Spleen (tissue), 11 donors: Measurements from ENCODE around the gene OTUD1. TPM values are rescaled to one million over a fixed set of nuclear protein-coding genes. Genes with fewer than 3 reads are reported as not detected.

Source experiments
- DNase-seq: peaks from one replicate; pipeline ENCODE4 v3.0.0-alpha.2; 2020
- H3K27ac ChIP-seq, 8 donors: fragments of 200-600 bp; sonication (generic) in 7 of 8; 1 replicate in 4 of 8; 2 replicates in 4 of 8; pipeline versions ENCODE4 v1.5.0 to v1.8.0; 2016 to 2021; ENCODE audit warnings: inconsistent platforms in 4 of 8, mild to moderate bottlenecking in 4 of 8, moderate library complexity in 1 of 8
- H3K27me3 ChIP-seq, 7 donors: fragments of 200-600 bp; sonication (generic) in 6 of 7; replicated peaks in 1 of 7; 1 replicate in 4 of 7; 2 replicates in 3 of 7; pipeline versions ENCODE4 v1.5.0 to v1.8.0; 2016 to 2021; ENCODE audit warnings: inconsistent platforms in 3 of 7, mild to moderate bottlenecking in 1 of 7
- H3K36me3 ChIP-seq, 6 donors: fragments of 200-600 bp; sonication (generic) in 5 of 6; 1 replicate in 4 of 6; 2 replicates in 2 of 6; pipeline versions ENCODE4 v1.5.0 to v1.8.0; 2016 to 2021; ENCODE audit warnings: inconsistent platforms in 2 of 6
- H3K4me1 ChIP-seq, 6 donors: fragments of 200-600 bp; sonication (generic) in 5 of 6; 1 replicate in 3 of 6; 2 replicates in 3 of 6; pipeline versions ENCODE4 v1.5.0 to v1.8.0; 2016 to 2021; ENCODE audit warnings: inconsistent platforms in 3 of 6
- H3K4me3 ChIP-seq, 8 donors: fragments of 200-600 bp; sonication (generic) in 7 of 8; 1 replicate in 4 of 8; 2 replicates in 4 of 8; pipeline versions ENCODE4 v1.5.0 to v1.8.0; 2016 to 2021; ENCODE audit warnings: inconsistent platforms in 4 of 8, mild to moderate bottlenecking in 4 of 8, moderate library complexity in 2 of 8
- H3K9me3 ChIP-seq, 8 donors: fragments of 200-600 bp; sonication (generic) in 7 of 8; 1 replicate in 4 of 8; 2 replicates in 4 of 8; pipeline versions ENCODE4 v1.5.0 to v1.8.0; 2016 to 2021; ENCODE audit warnings: inconsistent platforms in 4 of 8
- CTCF ChIP-seq, 11 experiments: fragments of 200-600 bp in 7 of 11; fragments of 450-650 bp in 4 of 11; sonication (generic) in 4 of 11; IDR thresholded peaks in 8 of 11; conservative IDR thresholded peaks in 3 of 11; 1 replicate in 7 of 11; 2 replicates in 4 of 11; pipeline versions ENCODE4 v1.4.0 to v1.8.0; 2016 to 2021; ENCODE audit warnings: antibody characterized with exemption in 11 of 11, inconsistent platforms in 4 of 11, mild to moderate bottlenecking in 1 of 11
- POLR2A ChIP-seq, 3 donors: fragments of 450-650 bp; IDR thresholded peaks; one replicate each; pipeline ENCODE4 v1.5.1; 2017; ENCODE audit warnings: antibody characterized with exemption in 3 of 3, mild to moderate bottlenecking in 1 of 3
- POLR2AphosphoS5 ChIP-seq, 3 donors: sonication (generic); formaldehyde crosslinking; IDR thresholded peaks; one replicate each; pipeline ENCODE4 v1.5.1; 2017; ENCODE audit warnings: antibody characterized with exemption in 3 of 3
- WGBS, 5 donors: extraction: QIAGEN DNeasy Blood & Tissue Kit in 3 of 5; methylation state at CpG; one replicate each; pipeline versions ENCODE4 v1.1.5 to v1.1.7; 2013 to 2018; 5-methylcytosine and 5-hydroxymethylcytosine counted together
- intact Hi-C: fragments of 100-400 bp; cut with DNase I; formaldehyde crosslinking; loops from one replicate; pipeline ENCODE4 v1.15.0; 2023; ENCODE audit warnings: low total_unique reads
- polyA plus RNA-seq, 3 donors: library from polyadenylated mRNA; stranded (reverse); fragments of 200-250 nt; gene quantifications; one replicate each; pipeline ENCODE4 v1.2.1, GENCODE V29; 2013
- total RNA-seq, 7 donors: library from RNA; depleted of rRNA in 3 of 7; stranded (reverse); fragments of >200 nt in 3 of 7; fragmentation: NEBNext Ultra II Directional in 4 of 7; extraction: Animal tissue kit (Norgen Biotek cat#: 25700) in 4 of 7; gene quantifications; one replicate each; pipeline versions ENCODE4 v1.1.0 to v1.2.1, GENCODE V29; 2016 to 2021
- donor health status: healthy with polysubstance abuse.
- donor health status: DM: no; HTN: no; CAD: no; lungs with moderate emphysema.
- donor health status: DM: no; HTN: no; CAD: no.
- donor health status: Bipolar disorder and iron deficiency.
- donor health status: healthy.
- donor health status: DM: no; HTN: no; CAD: no.
- donor health status: DM: yes; HTN: yes; CAD: no.

OTUD1 gene
- total and polyA plus RNA-seq, 10 donors: 11.7 to 34.4 (median 27.2) TPM

- TF ChIP-seq CTCF (IDR thresholded peaks at IDR 0.05 in 8 of 11, conservative IDR thresholded peaks at IDR 0.05 in 3 of 11) (no peak), POLR2A (IDR thresholded peaks at IDR 0.05) (no peak), POLR2AphosphoS5 (IDR thresholded peaks at IDR 0.05) (no peak)
- peaks cover 0 to 5% (median under 1%) of the 10 kb centered on the region in 6 donors for H3K36me3 ChIP-seq
- intact Hi-C loops: no loop called here
- no peaks in the 10 kb centered on the region for H3K27me3 ChIP-seq
- DNase-seq: peak; percentile 83
- no peaks in the 10 kb centered on the region for H3K9me3 ChIP-seq
- H3K4me3 ChIP-seq: peak overlapping the region; percentile 32 to 88 (median 68)
- H3K4me1 ChIP-seq: peaks cover 18 to 69% (median 35%) of the 10 kb centered on the region in 6 donors
- peak overlapping the region; percentile 74 to 99 (median 99) for H3K27ac ChIP-seq
- 93 to 96% (median 94%) methylated on average over 20 of the region's 20 CpGs for whole genome bisulfite sequencing, 5 donors
These were observed 820 bp upstream of the OTUD1 start for GRCh38 chr10:23437963-23438546.

DNA sequence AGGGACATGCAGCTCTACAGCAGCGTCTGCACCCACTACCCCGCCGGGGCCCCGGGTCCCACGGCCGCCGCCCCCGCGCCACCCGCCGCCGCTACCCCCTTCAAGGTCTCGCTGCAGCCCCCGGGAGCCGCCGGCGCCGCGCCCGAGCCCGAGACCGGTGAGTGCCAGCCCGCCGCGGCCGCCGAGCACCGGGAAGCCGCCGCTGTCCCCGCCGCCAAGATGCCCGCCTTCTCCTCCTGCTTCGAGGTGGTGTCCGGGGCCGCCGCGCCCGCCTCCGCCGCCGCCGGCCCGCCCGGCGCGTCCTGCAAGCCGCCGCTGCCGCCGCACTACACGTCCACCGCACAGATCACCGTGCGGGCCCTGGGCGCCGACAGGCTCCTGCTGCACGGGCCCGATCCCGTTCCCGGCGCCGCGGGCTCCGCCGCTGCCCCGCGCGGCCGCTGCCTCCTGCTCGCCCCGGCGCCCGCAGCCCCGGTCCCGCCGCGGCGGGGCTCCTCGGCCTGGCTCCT, 631 bp downstream of the OTUD1 start:
- peak overlapping the region; percentile 63 to 88 (median 70) for H3K4me3 ChIP-seq
- 0 to 1% (median 0%) methylated on average over 45 to 80 of the region's 80 CpGs for WGBS, 5 donors
- TF ChIP-seq POLR2A (IDR thresholded peaks at IDR 0.05): no peak
- no peak for TF ChIP-seq CTCF (IDR thresholded peaks at IDR 0.05 in 8 of 11, conservative IDR thresholded peaks at IDR 0.05 in 3 of 11)
- no peak for TF ChIP-seq POLR2AphosphoS5 (IDR thresholded peaks at IDR 0.05)
- no peaks in the 10 kb centered on the region for H3K27me3 ChIP-seq
- intact Hi-C loops: no loop called here
- DNase-seq: no peak
- H3K27ac ChIP-seq: peak overlapping the region; percentile 93 to 99 (median 99)
- H3K4me1 ChIP-seq: peaks cover 19 to 69% (median 48%) of the 10 kb centered on the region in 6 donors
- H3K9me3 ChIP-seq: no peaks in the 10 kb centered on the region
- H3K36me3 ChIP-seq: peaks cover 0 to 16% (median 2%) of the 10 kb centered on the region in 6 donors

- peak in 2 of 3 donors; percentile 40 to 58 for TF ChIP-seq POLR2AphosphoS5 (IDR thresholded peaks at IDR 0.05)
- TF ChIP-seq POLR2A (IDR thresholded peaks at IDR 0.05): peak in 1 of 3 donors; percentile 17
- no peak for TF ChIP-seq CTCF (IDR thresholded peaks at IDR 0.05 in 8 of 11, conservative IDR thresholded peaks at IDR 0.05 in 3 of 11)
- no peaks in the 10 kb centered on the region for H3K27me3 ChIP-seq
- peak overlapping the region; percentile 93 to 99 (median 99) for H3K27ac ChIP-seq
- WGBS, 5 donors: 3 to 10% (median 3%) methylated on average over 24 to 73 of the region's 73 CpGs
- H3K4me3 ChIP-seq: peak overlapping the region; percentile 63 to 88 (median 70)
- intact Hi-C loops: no loop called here
- peaks cover 23 to 76% (median 54%) of the 10 kb centered on the region in 6 donors for H3K4me1 ChIP-seq
- no peaks in the 10 kb centered on the region for H3K9me3 ChIP-seq
- peaks cover 0 to 23% (median 2%) of the 10 kb centered on the region in 6 donors for H3K36me3 ChIP-seq
- peak; percentile 93 for DNase-seq
These were observed 1.4 kb downstream of the OTUD1 start for GRCh38 chr10:23439961-23440889.
